GM21367 (cell line): ENCODE measurements around the gene ARHGEF10L.

Experiments
- ATAC-seq: cut with Tn5 transposase; IDR thresholded peaks from one replicate; pipeline ENCODE4 v1.9.1; 2021; ENCODE audit not compliant: unreplicated experiment

The ARHGEF10L gene

GRCh38 chr1:17521946-17522612, 17.4 kb upstream of the ARHGEF10L start:
- ATAC-seq = no peak

DNA sequence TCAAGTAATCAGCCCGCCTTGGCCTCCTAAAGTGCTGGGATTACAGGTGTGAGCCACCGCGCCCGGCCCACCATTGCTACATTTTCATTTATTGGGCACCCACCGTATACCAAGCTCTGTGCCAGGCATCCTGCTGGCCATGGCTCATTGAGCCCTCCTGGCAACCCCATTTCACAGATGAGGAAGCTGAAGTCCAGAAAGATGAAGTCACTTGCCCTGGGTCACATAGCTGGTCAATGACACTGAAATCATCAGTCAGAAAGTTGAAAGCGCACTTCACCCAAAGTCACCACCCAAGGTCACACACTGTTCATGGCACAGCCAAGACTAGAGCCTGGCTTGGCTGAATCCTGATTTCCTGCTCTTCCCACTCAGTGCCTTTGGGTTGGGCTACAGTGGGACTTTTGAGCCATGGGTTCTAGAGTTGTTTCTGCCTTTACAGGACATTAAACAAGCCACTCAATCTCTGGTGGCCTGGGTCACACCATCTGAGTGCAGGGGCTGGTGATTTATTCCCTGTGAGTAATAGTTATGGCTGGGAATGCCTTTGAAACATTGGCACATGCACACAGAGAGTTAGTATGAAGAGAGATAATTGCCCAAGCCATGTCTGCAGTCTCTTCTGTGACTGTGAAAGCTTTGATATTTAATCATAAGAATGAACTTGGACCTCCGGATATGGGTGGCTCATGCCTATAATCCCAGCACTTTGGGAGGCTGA, 16.0 kb upstream of the ARHGEF10L start:
- ATAC-seq = no peak

GRCh38 chr1:17524645-17525044, 14.9 kb upstream of the ARHGEF10L start:
- ATAC-seq = no peak

DNA sequence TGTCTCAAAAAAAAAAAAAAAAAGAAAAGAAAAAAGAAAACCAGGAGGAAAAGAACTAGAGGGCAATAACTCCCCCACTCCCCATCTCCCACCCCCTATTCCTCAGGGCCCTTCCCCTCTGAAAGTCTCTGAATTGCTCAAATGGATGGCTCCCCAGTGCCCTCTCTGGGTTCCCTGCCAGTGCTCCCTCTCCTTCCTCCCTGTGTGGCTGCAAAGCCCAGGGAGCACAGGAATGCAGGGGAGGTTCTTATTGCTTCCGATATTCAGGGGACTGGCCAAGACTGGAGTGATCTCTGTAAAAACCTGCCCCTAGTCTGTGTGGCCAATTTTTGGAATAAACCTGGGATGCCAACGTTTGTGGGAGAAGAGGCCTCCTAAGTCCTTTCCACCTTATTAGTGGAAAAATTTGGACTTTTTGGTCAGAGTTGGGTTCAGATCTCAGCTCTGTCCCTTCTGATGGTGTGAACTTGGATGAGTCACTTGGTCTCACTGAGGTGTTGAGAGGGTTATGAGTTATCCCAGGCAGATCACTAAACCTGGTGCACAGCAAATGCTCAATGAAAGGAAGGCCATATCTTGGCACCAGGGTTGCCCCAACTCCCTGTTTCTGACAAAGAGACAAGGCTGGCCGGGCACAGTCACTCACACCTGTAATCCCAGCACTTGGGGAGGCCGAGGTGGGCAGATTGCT, 13.4 kb upstream of the ARHGEF10L start:
- ATAC-seq = no peak

DNA sequence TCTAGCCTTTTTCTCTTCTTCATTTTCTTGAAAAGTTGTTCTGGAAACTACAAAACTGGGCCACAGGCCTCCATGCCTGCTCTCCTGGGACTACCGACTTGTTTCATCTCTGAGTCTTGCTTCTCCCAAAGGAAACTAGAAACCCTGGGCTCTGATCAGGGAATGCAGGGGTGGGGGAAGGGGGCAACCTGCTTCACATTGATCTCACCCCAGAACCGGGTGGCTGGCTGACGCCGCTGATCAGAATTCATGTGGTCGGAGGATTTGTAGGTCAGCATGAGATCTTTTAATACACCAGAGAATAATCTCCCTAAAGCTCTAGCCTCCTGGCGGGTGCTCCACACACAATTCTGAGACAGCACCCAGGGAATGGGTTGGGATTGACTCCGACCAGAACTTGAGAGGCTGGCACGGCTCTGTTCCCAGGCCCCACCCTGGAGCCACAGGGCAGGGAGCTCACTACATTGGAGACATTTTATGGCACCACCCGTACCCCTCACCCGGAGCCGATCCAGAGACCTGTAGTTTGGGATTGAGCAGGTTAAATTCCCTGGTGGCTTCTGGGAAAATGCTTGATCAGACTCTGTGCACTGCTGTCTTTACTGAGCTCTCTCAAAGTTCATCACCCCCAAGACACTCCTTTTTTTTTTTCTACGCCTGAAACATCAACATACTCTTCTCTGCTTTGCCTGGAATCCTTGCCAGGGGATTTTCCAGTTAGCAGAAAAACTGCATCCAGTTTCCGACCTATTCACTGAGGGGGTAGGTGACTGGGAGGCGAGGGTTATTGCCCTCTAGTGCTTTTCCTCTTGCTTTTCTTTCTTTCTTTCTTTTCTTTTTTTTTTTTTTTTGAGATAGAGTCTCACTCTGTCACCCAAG, 12.2 kb upstream of the ARHGEF10L start:
- ATAC-seq = no peak

GRCh38 chr1:17529381-17529780, 10.1 kb upstream of the ARHGEF10L start:
- ATAC-seq = no peak

- no peak for ATAC-seq
These were observed 8.2 kb upstream of the ARHGEF10L start for GRCh38 chr1:17531343-17531681.

DNA sequence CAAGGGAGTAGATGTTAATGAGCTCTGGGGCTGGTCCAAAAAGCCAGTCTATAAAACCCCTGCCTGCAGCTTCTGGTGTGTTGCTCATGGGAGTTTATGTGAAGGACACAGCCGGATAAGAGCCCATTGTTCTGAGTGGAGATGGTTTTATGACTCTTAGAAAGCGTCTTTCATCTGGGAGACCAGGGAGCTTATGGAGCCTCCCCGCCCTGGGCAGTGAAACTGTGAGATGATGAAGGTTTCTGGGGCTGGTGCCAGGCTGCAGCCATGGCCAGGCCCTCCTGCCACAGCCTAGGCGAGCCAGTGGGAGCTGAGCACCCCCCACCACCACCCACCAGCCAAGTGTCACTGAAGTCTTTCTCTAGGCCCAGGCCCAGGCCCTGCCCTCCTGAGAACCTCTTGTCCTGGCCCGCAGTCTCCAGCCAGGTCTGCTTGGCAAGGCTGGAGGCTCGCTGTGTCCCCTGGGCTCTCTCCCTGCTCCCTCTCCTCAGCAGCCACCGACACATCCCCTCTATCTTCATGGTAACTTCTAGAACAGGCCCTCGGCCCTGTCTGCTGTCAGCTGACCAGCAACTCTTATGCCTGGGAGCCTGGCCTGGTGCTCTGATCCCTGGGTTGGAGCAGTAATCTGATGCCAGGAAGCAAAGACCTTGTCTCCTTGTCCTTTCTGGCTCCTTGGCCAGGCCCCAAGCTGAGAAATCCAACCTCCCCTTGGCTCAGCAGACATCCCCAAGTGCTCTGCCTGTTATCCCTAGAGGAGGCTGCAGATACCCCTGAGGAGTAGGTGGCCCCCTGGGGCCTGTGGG, 7.6 kb upstream of the ARHGEF10L start:
- ATAC-seq = no peak

DNA sequence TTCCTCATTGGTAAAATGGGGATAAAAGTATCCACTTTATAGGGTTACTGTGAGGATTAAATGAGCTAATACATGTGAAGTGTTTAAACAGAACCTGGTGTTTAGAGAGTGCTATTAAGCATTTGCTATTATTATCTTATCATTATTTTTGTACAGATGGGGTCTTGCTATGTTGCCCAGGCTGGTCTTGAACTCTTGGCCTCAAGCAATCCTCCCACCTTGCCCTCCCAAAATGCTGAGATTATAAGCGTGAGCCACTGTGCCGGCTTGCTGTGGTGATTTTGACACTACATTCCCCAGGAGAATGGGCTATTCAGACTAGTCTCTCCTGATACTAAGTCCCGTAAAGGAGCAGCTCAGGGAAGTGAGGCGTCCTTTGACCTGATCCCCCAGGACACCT, 6.3 kb upstream of the ARHGEF10L start:
- ATAC-seq = no peak

DNA sequence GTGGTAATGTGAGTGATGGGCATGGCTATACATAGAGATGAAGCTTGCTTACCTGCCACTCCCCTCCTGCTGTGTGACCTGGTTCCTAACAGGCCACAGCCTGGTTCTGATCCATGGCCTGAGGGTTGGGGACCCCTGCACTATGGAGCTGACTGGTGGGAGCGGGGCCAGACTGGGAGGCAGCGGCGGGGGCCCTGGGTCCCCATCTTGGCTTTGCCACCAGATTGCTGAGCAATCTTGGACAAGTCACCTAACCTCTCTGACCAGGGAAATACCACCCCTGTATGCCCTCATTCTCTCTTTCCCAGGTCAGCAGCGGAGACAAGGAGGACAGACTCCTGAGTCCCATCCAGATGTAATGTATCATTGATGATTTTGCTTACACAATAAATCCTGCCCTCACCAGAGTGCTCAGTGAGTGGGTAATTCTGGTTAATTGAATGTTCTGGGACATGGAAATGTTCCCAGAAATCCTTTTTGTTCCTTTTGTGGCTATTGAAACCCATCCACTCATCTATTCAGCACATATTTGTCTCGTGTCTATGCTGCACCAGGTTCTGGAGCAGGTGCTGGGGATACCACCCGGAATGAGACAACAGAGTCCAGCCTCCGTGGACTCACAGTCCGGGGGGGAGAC, 4.1 kb upstream of the ARHGEF10L start:
- no peak for ATAC-seq

- no peak for ATAC-seq
These were observed 1.5 kb upstream of the ARHGEF10L start for GRCh38 chr1:17538010-17538409.

DNA sequence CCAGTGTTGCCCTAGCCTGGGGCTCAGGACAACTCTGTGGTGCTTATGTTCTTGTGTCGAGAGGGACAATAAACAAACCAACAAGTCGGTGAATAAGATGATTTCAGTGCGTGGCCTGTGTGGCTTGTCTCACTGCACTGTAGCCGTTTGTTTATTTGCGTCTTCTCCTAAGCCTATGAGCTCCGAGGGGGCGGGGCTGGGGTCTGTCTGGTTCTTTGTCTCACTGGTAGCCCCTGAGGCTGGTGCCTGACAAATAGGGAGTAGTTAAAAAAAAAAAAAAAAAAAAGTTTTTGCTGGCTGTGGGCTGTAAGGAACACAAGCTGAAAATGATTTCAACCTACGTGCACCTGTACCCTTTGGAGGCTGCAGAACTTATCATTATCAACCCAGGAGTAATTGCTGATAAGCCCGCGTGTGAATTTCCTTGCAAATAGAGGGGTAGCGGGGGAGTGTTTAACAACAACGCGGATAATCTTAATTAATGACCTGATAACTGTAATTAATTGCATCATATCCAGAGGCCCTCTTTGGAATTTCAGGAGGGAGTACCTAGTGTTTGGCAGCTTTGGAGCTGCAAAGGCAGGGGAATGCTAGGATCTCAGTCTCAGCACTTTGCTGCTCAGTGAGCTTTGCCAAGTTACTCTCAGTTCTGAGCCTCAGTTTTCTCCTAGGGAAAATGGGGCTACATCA, 925 bp upstream of the ARHGEF10L start:
- no peak for ATAC-seq

- ATAC-seq = no peak
These were observed 401 bp upstream of the ARHGEF10L start for GRCh38 chr1:17539118-17539476.

DNA sequence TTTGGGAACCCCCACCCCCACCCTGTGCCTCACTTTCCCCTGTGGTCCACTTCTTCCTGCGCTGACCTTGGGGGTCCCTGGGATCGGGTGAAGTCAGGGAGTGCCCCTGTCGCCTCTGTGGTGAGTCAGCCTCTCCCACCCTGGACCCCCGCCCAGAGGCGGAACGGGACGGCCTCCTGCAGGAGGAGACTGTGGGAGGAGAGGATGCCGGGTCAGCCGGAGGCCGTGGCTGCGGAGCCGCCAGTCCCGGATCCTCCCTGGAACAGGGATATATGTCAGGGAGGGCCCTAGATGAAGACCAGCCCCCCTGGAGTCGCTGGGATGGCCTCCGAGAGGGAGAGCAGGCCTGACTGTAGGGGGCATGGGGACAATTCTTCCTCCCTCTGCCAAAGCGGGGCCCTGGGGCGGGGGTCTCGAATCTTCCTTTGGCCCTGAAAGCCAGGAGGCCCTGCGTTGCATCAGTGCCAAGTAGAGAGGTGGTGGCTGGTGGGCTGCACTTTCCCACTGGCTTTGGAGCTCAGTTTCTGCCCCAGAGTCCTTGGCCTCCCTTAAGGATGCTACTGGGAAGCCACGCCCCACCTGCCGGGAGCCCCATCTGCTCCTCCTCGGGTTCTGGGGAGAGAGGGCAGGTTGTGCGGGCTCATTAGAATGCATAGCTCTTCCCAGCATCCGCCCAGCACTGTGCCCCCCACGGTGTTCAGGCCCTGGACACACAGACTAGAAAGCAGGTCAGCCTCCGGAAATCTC, 930 bp downstream of the ARHGEF10L start:
- no peak for ATAC-seq

GRCh38 chr1:17542645-17543044, 3.1 kb downstream of the ARHGEF10L start:
- no peak for ATAC-seq

GRCh38 chr1:17544776-17545350, 5.4 kb downstream of the ARHGEF10L start:
- no peak for ATAC-seq

DNA sequence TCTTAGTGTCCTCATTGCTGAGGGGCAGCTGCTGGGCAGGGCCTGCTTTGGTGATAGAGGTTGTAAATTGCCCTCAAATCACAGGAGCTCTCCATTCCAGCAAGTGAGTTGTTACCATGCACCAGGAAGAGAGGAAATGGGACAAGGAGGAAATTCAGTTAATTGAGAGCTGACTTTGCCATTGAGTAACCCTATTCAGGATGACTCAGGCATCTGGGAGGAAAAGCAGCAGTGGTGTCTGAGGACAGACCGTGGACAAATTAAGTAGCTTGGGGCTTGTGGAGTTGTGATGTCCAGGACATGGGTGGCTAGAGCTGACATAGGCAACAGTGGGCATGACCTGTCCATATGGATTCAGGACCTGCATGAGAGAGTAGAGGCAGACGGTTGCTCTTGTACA, 5.9 kb downstream of the ARHGEF10L start:
- ATAC-seq = no peak

- ATAC-seq = no peak
These were observed 7.6 kb downstream of the ARHGEF10L start for GRCh38 chr1:17546946-17547670.
